PC-9 (cell line): ENCODE measurements around the gene ERVW-1. TPM values are rescaled to one million over a fixed set of nuclear protein-coding genes. Genes with fewer than 3 reads are reported as not detected.

ENCODE experiments used
- BruUV-seq: library from RNA; stranded (reverse); fragments of 400-500 nt; replicated peaks from 2 replicates; lab custom pipeline; 2021; lab: Mats Ljungman, UMichigan
- CTCF ChIA-PET: fragments of 300-600 bp; sonication (Branson Sonifier 250); formaldehyde crosslinking; loops from one replicate; lab custom pipeline; 2022; ENCODE audit warnings: antibody characterized with exemption; lab: Charles Lee
- POLR2A ChIA-PET: fragments of 300-600 bp; sonication (Branson Sonifier 250); formaldehyde crosslinking; loops from one replicate; lab custom pipeline; 2022; ENCODE audit warnings: antibody characterized with exemption; ENCODE audit not compliant: unreplicated experiment; lab: Charles Lee
- DNase-seq, 2 experiments: peaks; one replicate each; pipeline versions ENCODE4 v3.0.0 to v3.0.0-alpha.2; 2015 to 2022; ENCODE audit warnings: mixed read lengths in 1 of 2
- H2AFZ ChIP-seq: fragments of 200-600 bp; sonication (generic); 2 replicates; pipeline ENCODE4 v1.8.1; 2017; ENCODE audit warnings: antibody characterized with exemption
- H3F3A ChIP-seq: fragments of 200-600 bp; sonication (generic); 2 replicates; pipeline ENCODE4 v1.8.1; 2017; ENCODE audit warnings: antibody characterized with exemption, mild to moderate bottlenecking, low read depth; ENCODE audit not compliant: insufficient read depth
- H3K27ac ChIP-seq: fragments of 200-600 bp; sonication (generic); 2 replicates; pipeline ENCODE4 v1.6.1; 2016; ENCODE audit warnings: mixed run types
- H3K27me3 ChIP-seq: fragments of 200-600 bp; sonication (generic); 2 replicates; pipeline ENCODE4 v1.6.1; 2016; ENCODE audit warnings: low read depth, mixed run types; ENCODE audit not compliant: insufficient read depth
- H3K36me3 ChIP-seq: fragments of 200-600 bp; sonication (generic); 2 replicates; pipeline ENCODE4 v1.6.1; 2016; ENCODE audit warnings: low read depth, mixed run types
- H3K4me1 ChIP-seq: fragments of 200-600 bp; sonication (generic); replicated peaks from 2 replicates; pipeline ENCODE4 v1.6.1; 2016; ENCODE audit warnings: mixed run types; ENCODE audit not compliant: insufficient read depth
- H3K4me2 ChIP-seq: fragments of 200-600 bp; sonication (generic); 2 replicates; pipeline ENCODE4 v1.6.1; 2017; ENCODE audit warnings: mixed run types
- H3K4me3 ChIP-seq: fragments of 200-600 bp; sonication (generic); 2 replicates; pipeline ENCODE4 v1.6.1; 2016; ENCODE audit warnings: mixed run types
- H3K79me2 ChIP-seq: fragments of 200-600 bp; sonication (generic); 2 replicates; pipeline ENCODE4 v1.6.1; 2017; ENCODE audit warnings: low read depth, mixed run types
- H3K9me2 ChIP-seq: fragments of 200-600 bp; sonication (generic); 2 replicates; pipeline ENCODE4 v1.8.1; 2017; ENCODE audit warnings: mild to moderate bottlenecking; ENCODE audit not compliant: insufficient read depth
- H3K9me3 ChIP-seq: fragments of 200-600 bp; sonication (generic); 2 replicates; pipeline ENCODE4 v1.8.1; 2016; ENCODE audit warnings: low read depth; ENCODE audit not compliant: insufficient read depth
- H4K20me1 ChIP-seq: fragments of 200-600 bp; sonication (generic); 2 replicates; pipeline ENCODE4 v1.8.1; 2017; ENCODE audit not compliant: insufficient read depth
- EZH2 ChIP-seq: fragments of 200-600 bp; sonication (generic); IDR thresholded peaks from 2 replicates; pipeline ENCODE4 v1.8.0; 2017; ENCODE audit warnings: antibody characterized with exemption, low read depth
- intact Hi-C: fragments of 100-400 bp; cut with micrococcal nuclease; formaldehyde crosslinking; loops from one replicate; pipeline ENCODE4 v1.10.0; 2022; ENCODE audit not compliant: unreplicated experiment
- total RNA-seq: library from RNA; stranded (reverse); gene quantifications from 2 replicates; pipeline ENCODE4 v1.2.3, GENCODE V29; 2021
- TF ChIP-seq, protein P1 (sequence below): fragments of 200-600 bp; sonication (generic); conservative IDR thresholded peaks from 2 replicates; pipeline ENCODE4 v1.6.1; 2017; ENCODE audit warnings: mixed run types, antibody characterized with exemption, mild to moderate bottlenecking, moderate library complexity

ERVW-1 gene
- total RNA-seq, 1 experiment from 2014 or later: not detected

DNA sequence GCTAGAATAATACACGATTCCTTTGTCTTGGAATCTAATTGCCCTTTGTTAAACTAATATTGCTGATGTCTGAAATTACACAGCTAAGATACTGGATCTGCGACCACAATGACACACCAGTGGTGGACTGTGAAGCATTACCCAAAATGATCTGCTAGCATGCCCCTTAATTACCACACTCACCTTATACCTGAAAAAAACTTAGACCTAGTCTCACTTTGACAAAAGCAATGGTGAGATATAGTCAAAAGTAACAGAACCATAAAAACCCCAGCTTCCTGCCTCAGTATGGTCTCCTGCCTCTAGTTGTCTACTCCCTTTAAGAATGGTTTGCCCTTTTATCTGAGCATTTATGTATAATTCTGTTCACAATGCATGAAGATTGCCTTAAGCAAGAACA is 20.8 kb upstream of the ERVW-1 start:
- intact Hi-C loops: no loop called here
- ChIA-PET CTCF (no interaction called here), POLR2A (no interaction called here)
- TF ChIP-seq, protein P1, sequence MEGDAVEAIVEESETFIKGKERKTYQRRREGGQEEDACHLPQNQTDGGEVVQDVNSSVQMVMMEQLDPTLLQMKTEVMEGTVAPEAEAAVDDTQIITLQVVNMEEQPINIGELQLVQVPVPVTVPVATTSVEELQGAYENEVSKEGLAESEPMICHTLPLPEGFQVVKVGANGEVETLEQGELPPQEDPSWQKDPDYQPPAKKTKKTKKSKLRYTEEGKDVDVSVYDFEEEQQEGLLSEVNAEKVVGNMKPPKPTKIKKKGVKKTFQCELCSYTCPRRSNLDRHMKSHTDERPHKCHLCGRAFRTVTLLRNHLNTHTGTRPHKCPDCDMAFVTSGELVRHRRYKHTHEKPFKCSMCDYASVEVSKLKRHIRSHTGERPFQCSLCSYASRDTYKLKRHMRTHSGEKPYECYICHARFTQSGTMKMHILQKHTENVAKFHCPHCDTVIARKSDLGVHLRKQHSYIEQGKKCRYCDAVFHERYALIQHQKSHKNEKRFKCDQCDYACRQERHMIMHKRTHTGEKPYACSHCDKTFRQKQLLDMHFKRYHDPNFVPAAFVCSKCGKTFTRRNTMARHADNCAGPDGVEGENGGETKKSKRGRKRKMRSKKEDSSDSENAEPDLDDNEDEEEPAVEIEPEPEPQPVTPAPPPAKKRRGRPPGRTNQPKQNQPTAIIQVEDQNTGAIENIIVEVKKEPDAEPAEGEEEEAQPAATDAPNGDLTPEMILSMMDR: no peak
- no peak for TF ChIP-seq EZH2
- Histone ChIP-seq H3K27ac (no peak overlapping the region), H3K4me1 (no peaks in the 10 kb centered on the region), H3K9me2 (no peaks in the 10 kb centered on the region), H3K9me3 (no peaks in the 10 kb centered on the region), H3K36me3 (no peaks in the 10 kb centered on the region), H3K4me2 (no peak overlapping the region), H2AFZ (no peak overlapping the region), H3F3A (no peaks in the 10 kb centered on the region), H3K27me3 (no peaks in the 10 kb centered on the region), H4K20me1 (no peaks in the 10 kb centered on the region), H3K4me3 (no peak overlapping the region), H3K79me2 (no peaks in the 10 kb centered on the region)
- no peak for DNase-seq
- no TSS peak for BruUV-seq

DNA sequence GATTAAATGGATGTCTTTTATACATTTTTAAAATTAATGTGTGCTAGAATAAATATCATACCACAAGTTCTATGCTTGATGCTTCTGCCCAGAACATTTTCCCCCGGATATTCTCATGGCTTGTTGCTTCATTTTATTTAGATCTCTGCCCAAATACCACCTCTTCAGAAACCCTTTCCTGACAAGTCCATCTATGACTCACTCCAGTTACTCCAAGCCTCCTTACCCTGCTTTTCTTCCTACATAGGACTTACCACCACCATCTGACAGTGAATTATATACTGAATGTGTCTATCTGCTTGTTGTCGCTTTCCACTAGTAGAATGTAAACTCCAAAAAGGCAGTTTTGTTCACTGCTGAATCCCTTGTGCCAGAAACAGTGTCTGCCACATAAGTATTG is 19.1 kb upstream of the ERVW-1 start:
- ChIA-PET POLR2A (no interaction called here), CTCF (no interaction called here)
- no TSS peak for BruUV-seq
- Histone ChIP-seq H3K9me2 (no peaks in the 10 kb centered on the region), H3K27ac (no peak overlapping the region), H4K20me1 (no peaks in the 10 kb centered on the region), H3K9me3 (no peaks in the 10 kb centered on the region), H3K27me3 (no peaks in the 10 kb centered on the region), H2AFZ (no peak overlapping the region), H3K36me3 (no peaks in the 10 kb centered on the region; the same call in 1 of the 2 replicates), H3K4me3 (no peak overlapping the region), H3F3A (no peaks in the 10 kb centered on the region), H3K79me2 (no peaks in the 10 kb centered on the region), H3K4me2 (no peak overlapping the region), H3K4me1 (no peaks in the 10 kb centered on the region)
- TF ChIP-seq, protein P1: no peak
- TF ChIP-seq EZH2: no peak
- DNase-seq: no peak
- intact Hi-C loops: no loop called here

DNA sequence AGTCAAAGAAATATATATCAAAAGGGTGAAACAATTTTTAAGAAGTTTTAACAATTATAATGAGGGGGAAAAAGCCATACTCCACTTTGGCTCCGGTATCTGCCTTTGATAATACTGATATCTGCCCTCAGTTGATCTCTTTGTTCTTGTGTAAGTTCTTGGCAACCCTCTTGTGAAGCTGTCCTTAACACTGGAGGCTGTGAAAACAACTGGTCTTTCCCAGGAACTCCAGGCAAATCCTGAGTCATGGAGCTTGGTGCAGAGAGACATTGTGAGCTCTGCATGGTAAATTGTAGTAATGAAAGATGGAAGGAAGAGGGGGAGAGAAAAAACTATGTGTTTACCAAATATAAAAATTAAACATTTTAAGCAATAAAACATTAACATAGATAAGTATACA is 11.9 kb upstream of the ERVW-1 start:
- no peaks in the 10 kb centered on the region for H3K9me3 ChIP-seq
- no peaks in the 10 kb centered on the region for H3K9me2 ChIP-seq
- no TSS peak for BruUV-seq
- H3K27ac ChIP-seq: no peak overlapping the region
- H3K27me3 ChIP-seq: no peaks in the 10 kb centered on the region
- H3K4me1 ChIP-seq: peaks cover 15% of the 10 kb centered on the region
- ChIA-PET POLR2A (no interaction called here), CTCF (no interaction called here)
- DNase-seq: no peak
- H3K4me2 ChIP-seq: no peak overlapping the region
- H2AFZ ChIP-seq: no peak overlapping the region
- TF ChIP-seq, protein P1: no peak
- no peak for TF ChIP-seq EZH2
- H3K79me2 ChIP-seq: no peaks in the 10 kb centered on the region
- H3K36me3 ChIP-seq: peaks cover 18% of the 10 kb centered on the region
- intact Hi-C loops: no loop called here
- H3K4me3 ChIP-seq: no peak overlapping the region
- H4K20me1 ChIP-seq: no peaks in the 10 kb centered on the region
- no peaks in the 10 kb centered on the region; the same call in none of the 2 replicates for H3F3A ChIP-seq
